Sigmoid colon (tissue), 4 donors: ENCODE data around the gene RCOR1.

ENCODE experiments used
- CTCF ChIP-seq, 4 experiments: fragments of 450-650 bp in 3 of 4; fragments of 200-600 bp in 1 of 4; IDR thresholded peaks; one replicate each; pipeline ENCODE4 v1.5.1; 2016 to 2019; ENCODE audit warnings: antibody characterized with exemption in 4 of 4, mild to moderate bottlenecking in 3 of 4, moderate library complexity in 2 of 4
- POLR2A ChIP-seq, 2 donors: fragments of 450-650 bp; IDR thresholded peaks; one replicate each; pipeline ENCODE4 v1.6.1; 2016; ENCODE audit warnings: antibody characterized with exemption in 2 of 2, mild to moderate bottlenecking in 2 of 2, moderate library complexity in 2 of 2
- POLR2AphosphoS5 ChIP-seq, 4 donors: sonication (generic); formaldehyde crosslinking; IDR thresholded peaks; one replicate each; pipeline ENCODE4 v1.6.1; 2017; ENCODE audit warnings: antibody characterized with exemption in 4 of 4

- TF ChIP-seq CTCF (IDR thresholded peaks at IDR 0.05) (no peak), POLR2A (IDR thresholded peaks at IDR 0.05) (no peak), POLR2AphosphoS5 (IDR thresholded peaks at IDR 0.05) (no peak)
Observed at GRCh38 chr14:102663440-102663839, 71.0 kb downstream of the RCOR1 start.
